Measurements from ENCODE around the gene OR2T2.
"Not testable (repeated sequence)": the region's sequence is repeated elsewhere in the genome, so short reads cannot be mapped to it uniquely, and the experiment has no call there.

OR2T2 gene, protein sequence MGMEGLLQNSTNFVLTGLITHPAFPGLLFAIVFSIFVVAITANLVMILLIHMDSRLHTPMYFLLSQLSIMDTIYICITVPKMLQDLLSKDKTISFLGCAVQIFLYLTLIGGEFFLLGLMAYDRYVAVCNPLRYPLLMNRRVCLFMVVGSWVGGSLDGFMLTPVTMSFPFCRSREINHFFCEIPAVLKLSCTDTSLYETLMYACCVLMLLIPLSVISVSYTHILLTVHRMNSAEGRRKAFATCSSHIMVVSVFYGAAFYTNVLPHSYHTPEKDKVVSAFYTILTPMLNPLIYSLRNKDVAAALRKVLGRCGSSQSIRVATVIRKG

GRCh38 chr1:248445399-248445798 lies at the start of gene OR2T2:
Gene OR2T2, plus strand, starts transcription at chr1:248445637. Its CDS starts 7,161 bp downstream, at chr1:248452798.
- DNase-seq (ENCODE audit: low read depth): not testable (repeated sequence)

GRCh38 chr1:248402748-248403147 lies 42.7 kb upstream of the OR2T2 start, which contains the start of gene OR2T1:
Gene OR2T1, plus strand, starts transcription at chr1:248403048. Its CDS starts 3,100 bp downstream, at chr1:248406148.
- DNase-seq (ENCODE audit: low read depth): no peak

DNA sequence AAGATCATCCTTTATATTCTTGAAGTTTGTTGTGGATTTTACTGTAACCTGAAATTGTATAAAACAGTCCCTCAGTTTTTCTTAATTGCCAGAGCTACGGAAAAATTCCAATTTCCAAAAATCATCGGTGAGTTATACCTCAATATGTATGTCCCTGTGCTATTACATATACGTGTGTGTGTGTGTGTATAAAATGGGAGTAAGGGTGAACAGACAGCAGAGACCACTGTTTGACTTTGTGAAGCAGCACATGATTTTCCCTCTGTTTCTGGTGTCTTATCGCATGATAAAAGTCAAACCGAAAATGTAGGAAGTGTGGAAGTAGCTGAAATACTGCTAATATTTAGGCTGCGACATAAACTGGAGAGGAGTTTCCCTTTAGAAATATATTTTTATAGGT lies 41.4 kb upstream of the OR2T2 start:
- DNase-seq (ENCODE audit: low read depth): no peak

GRCh38 chr1:248406721-248407692 lies 38.4 kb upstream of the OR2T2 start:
- no peak for DNase-seq (ENCODE audit: low read depth)

DNA sequence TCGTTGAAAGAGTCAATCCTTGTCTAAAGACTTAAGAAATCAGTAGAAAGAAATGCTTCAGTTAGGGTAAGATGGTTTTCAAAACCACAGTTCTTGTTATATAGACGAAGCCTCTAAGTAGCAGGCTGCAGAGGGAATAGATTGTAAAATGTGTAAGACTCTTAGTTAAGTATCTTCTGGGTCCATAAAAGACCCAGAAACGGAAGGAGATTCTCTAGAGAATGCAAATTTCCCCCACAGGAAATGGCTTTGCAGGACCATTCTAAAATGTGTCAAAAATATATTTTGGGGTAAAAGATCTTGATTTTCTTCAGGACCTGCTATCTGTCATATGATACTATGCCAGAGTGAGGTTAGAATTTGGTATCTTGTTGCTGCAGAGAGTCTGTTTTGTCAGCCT lies 29.2 kb upstream of the OR2T2 start:
- DNase-seq (ENCODE audit: low read depth): no peak

DNA sequence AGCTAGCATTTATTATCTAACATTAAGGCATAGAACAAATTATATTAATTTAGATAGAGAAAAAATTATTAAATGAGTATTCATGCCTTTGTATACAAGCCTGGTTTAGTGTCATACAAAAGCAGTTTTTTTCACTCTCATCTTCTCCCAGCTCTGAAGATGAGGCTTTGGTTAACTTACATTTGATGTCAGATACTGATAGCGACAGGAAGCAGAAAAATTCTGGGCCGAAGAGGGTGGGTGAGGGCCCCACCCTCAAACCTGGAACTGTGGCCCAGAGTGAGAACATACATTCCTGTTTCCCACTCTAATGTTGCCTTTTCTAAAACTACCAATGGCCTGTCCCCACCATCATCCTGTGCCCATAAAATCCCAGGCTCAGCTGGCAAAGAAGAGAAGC lies 27.6 kb upstream of the OR2T2 start:
- no peak for DNase-seq (ENCODE audit: low read depth)

DNA sequence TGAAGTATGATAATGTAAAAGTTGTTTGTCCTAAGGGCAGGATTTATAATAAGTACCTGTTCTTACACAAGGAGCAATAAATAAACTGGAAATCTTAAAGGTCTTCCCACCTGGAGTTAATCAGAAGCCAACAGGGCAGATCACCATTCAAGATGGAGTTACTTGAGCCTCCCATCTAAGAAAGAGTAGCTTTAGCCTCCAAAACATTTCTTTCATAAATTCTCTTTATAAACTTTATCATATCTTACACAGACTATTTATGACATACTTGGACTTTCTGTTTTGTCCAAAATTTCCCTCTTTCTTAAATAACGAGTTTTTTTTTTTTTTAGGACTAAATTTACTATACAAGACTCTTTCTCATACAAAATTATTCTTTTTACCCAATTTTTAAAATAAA lies 24.1 kb upstream of the OR2T2 start:
- DNase-seq (ENCODE audit: low read depth): no peak

DNA sequence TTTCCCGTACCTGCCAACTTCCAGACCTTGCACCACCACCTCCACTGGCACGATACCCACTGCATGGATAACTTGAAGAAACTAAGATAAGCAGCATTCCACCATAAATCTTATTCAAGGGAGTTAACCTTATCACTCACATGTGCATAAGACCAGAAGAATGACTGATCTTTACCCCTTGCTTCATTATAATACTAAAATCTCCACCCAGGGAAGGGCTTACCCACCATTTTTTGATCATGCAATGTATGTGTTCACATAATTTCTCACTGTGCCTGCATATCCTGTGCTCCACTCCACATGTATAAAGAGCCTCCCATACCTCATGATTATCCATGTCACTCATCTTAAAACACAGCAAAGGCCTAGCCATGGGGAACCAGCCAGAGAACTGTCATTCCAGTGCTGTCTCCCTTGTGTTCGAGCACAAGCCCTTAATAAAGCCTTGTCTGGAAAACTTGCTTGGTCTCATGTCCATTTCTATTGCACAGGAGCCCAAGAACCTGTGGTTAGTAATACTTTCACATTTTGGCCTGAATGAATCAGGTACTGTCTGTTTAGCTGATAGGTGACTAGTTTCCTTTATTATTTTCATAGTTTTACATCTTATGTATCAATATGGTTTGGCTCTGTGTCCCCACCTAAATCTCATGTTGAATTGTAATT lies 17.8 kb upstream of the OR2T2 start:
- DNase-seq (ENCODE audit: low read depth): not testable (repeated sequence)

GRCh38 chr1:248428192-248428533 lies 17.3 kb upstream of the OR2T2 start:
- not testable (repeated sequence) for DNase-seq (ENCODE audit: low read depth)

DNA sequence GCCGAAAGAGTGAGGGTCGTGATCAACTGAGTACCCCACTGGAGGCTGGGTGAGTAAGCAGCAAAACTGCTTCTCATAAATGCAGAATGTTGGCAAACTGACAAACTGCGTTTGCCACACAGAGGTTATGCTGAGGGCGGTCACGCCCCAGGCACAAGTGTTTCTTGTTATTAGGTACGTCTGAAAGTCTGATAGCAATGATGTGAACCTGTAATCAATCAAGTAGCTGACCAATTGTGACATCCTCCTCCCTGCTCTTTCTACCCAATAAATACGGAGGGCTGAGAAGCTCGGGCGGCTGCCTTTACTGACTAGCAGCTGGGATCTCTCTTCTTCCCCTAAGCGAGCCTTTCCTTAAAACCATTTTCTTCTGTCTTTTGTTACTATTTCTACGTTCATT lies 13.8 kb upstream of the OR2T2 start:
- DNase-seq (ENCODE audit: low read depth): not testable (repeated sequence)

GRCh38 chr1:248432201-248432600 lies 13.2 kb upstream of the OR2T2 start:
- not testable (repeated sequence) for DNase-seq (ENCODE audit: low read depth)

DNA sequence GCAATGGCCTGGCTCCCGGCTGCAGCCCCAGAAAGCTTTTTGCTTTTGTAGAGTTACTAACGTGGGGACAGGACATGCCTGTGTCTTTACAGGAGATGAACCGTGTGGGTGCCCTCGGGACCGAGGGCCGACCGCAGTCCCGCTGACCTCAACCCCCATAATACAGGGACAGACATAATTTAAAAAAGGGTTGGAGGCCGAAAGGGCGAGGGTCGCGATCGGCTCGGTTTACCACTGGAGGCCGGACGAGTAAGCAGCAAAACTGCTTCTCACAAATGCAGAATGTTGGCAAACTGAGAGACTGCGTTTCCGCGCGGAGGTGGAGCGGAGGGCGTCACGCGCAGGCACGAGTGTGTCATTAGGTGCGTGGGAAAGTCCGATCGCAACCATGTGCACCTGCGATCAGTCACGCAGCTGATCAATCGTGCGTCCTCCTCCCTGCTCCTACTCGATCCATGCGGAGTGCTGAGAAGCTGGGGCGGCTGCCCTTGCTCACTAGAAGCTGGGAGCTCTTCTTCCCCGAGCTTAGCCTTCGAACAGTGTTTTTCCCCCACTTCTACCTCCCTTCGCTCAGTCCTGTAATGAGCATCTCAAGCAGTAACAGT lies 11.5 kb upstream of the OR2T2 start:
- DNase-seq (ENCODE audit: low read depth): not testable (repeated sequence)

DNA sequence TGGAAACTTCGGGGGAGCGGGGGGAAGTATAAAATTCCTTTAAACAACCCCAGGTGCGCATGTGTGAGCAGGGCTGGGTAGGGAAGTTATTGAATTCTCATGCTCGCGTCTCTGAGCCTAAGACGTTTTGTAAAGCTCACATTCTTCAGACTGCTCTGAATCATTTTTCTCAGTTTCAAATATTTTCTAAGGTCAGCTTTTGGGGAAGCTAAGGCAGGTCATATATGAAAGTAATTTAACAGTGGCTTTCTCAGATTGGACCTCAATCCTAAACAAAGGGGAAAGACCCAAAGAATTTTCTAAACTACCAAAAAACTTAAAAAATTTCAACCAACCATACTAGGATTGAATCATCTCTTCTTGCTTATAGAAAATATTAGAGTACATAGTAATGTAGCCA lies 10.5 kb upstream of the OR2T2 start:
- not testable (repeated sequence) for DNase-seq (ENCODE audit: low read depth)

DNA sequence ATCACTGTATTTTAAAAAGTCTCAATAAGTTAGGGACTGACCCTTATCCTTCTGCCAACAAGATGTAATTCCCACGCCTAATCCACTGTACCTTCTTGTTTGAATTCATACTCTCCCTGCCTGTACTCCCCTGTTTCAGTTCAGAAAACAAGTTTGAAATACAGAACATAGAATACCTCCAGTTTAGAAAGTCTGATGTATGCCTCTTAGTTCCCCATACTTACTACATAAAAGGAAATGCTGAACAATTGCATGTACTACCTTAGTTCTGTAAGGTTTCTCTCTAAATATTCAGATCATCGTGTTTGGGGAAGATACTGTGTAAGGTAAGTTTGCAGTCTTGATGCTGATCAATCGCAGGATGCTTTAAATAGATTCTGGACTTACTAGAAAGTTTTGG lies 9.1 kb upstream of the OR2T2 start:
- DNase-seq (ENCODE audit: low read depth): not testable (repeated sequence)

GRCh38 chr1:248438668-248439067 lies 6.8 kb upstream of the OR2T2 start:
- DNase-seq (ENCODE audit: low read depth): not testable (repeated sequence)

GRCh38 chr1:248439283-248439682 lies 6.2 kb upstream of the OR2T2 start:
- DNase-seq (ENCODE audit: low read depth): not testable (repeated sequence)

GRCh38 chr1:248442500-248443277 lies 2.7 kb upstream of the OR2T2 start:
- not testable (repeated sequence) for DNase-seq (ENCODE audit: low read depth)

GRCh38 chr1:248444603-248445002 lies 834 bp upstream of the OR2T2 start:
- not testable (repeated sequence) for DNase-seq (ENCODE audit: low read depth)

GRCh38 chr1:248448409-248449074 lies 3.1 kb downstream of the OR2T2 start:
- DNase-seq (ENCODE audit: low read depth): not testable (repeated sequence)

DNA sequence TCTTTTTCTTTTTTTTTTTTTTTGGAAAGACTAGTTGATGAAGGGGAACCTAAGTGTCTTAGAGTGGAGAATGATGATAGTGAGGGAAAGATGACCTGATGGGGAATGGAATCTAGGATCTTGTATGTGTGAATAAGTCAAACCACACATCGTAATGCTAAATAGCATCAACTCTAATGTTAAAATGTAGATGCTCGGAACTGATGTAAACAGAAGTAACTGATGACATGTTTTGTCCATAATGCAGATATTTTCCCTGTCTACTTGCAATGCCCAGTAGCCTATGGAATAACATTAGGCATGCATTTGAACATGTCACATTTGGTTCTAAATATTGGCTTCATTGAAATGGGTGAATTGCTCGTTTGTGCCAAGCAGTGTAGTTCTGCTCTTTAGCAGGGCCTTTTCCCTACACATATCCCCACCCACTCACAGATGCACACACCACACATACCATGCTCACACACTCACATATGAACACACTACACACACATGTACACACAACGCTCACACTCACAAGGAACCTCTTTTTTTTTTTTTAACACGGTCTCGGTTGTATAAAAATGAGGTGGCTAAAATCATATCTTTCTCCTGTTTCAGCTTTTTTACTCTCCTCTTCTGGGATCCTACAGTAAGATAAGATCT lies 4.5 kb downstream of the OR2T2 start:
- DNase-seq (ENCODE audit: low read depth): not testable (repeated sequence)

Measured in activated T-helper 9 cell treated with anti-CD3 and anti-CD28 coated beads, Interleukin-2, amount 50 U/mL, for 16 hours (primary cell).